Measurements from ENCODE around the gene TLR5. TPM values are rescaled to one million over a fixed set of nuclear protein-coding genes. Genes with fewer than 3 reads are reported as not detected.

Gene TLR5
- total RNA-seq, 1 experiment from 2014 or later = 2.1 TPM

DNA sequence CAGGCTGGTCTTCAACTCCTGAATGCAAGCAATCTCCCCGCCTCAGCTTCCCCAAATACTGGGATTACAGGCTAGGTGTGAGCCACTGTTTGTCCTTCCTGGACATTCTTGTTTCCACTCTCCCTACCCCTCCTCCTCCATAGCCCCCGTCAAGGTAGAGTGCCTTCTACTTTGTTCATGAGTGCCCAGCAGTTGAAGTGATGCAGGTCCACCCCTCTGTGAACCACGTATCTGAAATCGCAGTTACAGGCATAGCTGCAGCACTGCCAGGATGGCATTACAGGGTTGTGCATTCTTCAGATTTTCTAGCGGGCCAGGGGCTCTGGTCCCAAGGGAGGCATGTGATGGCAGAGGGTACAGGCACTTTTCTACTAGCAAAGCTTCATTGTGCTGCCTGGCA, 7.4 kb upstream of the TLR5 start:
- no peak for DNase-seq (ENCODE audit: low spot score)

DNA sequence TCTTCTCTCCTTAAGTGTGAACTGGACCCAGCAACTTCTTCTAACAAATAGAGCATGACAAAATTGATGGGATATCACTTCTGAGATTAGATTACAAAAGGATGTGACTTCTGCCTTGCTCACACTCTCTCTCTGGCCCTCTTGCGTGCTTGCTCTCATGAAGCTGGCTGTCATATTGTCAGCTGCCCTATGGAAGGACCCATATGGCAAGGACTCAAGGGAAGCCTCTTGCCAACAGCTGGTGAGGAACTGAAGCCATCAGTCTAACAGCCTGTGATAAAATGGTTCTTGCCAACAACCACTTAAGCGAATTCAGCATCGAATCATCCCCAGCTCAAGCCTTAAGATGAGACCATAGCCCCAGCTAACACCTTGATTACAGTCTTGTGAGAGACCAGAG, 4.8 kb upstream of the TLR5 start:
- no peak for DNase-seq (ENCODE audit: low spot score)

DNA sequence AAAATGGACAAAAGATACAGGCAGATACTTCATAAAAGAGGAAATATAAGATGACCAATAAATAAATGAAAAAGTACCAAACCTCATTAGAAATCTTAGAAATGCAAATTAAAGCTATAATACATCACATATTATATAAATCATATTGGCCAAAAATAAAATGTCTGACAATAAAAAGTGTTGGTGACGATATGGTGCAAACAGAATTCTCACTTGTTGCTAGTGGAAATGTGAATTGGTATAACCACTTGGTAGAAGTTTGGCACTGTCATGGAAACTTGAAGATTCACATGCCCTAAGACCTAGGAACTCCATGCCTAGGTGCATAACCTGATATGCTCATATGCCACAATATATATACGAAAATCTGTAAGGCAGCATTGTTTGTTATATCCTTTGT, 4.4 kb upstream of the TLR5 start:
- no peak for DNase-seq (ENCODE audit: low spot score)

DNA sequence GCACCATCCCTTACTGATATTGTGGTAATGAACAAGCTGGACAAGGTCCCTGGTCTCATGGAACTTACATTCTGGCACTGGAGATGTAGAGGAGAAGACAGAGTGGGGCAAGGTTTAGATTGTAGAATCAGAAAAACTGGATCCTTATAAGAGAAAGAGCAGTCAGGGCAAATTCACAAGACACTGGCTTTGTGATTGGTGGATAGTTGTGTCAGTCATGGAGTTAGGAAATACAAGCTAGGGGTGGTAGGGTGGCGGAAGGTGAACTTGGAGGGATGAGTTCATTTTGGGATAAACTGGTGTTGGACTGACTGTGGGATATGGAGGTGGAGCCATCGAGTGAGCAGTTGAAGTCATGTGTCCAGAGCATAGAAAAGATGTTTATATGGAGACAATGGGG, 3.7 kb upstream of the TLR5 start:
- DNase-seq (ENCODE audit: low spot score) = no peak

DNA sequence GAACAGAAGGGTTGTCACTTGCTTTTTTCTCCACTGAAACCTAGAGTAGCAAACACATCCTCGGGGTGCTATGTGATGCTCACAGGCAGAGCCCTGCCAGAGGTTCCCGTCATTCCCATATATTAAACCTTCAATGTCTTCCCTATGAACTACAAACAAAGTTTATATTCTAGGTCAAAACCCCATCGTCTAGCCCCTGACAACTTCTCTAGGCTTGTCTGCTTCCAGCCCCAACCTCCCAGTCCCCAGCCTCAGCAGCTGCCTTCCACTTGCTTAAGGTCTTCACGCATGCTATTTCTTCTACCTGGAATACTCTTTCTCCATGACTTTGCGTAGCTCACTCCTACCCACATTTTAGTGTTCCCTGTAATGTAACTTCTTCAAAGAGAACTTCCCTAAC, 1.9 kb upstream of the TLR5 start:
- DNase-seq (ENCODE audit: low spot score) = no peak

DNA sequence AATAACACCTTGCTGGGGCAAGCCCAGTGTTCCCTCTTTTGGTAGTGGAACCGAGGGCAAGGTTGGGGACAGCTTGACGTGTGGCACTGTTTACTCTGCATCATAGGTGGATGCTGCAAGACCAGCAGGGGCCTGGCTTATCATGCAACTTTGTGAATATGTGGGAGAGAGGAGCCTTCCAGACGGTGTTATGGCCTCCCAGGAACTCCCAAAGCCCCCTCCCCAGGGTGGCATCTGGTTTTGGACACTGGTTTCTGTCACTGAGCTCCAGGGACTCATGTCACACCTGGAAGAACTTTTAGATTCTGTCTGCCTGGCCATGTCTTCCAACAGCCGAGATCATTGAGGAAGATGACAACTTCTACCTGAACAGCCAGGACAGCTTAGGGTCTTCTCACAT, 1.4 kb upstream of the TLR5 start:
- no peak for DNase-seq (ENCODE audit: low spot score)

DNA sequence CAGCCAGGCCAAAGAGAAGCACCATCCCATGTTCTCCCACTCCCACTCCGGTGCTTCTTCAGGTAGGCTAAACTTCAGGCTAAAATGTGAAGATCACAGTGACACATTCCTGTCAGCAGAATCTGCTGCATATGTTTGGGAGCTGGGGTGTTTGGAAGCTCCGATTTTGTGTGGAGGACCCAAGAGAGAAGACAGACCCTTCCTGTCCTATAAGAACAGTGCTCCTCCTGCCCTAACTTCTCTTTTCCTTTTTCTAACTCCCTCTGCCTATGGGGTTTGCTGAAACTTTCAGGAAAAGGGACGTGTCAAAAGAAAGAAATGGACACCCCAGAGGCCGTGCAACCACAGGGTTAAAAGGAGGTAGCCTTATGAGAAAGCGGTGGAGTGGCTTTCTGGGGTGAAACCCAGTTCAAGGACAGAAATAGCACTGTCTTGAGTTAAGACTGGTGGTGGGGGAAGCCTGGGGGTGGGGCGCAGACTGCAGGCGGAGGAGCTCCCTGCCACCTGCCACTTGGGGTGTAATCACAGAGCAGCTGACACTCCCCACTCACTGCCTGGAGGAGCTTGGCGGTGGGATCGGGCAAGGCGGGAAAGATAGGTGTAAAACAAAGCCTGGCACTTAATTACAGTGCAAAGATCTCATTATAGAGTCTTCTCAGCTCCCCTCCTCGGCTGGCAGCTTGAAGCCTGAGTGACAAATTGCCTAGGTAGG, 645 bp upstream of the TLR5 start:
- DNase-seq (ENCODE audit: low spot score) = no peak

DNA sequence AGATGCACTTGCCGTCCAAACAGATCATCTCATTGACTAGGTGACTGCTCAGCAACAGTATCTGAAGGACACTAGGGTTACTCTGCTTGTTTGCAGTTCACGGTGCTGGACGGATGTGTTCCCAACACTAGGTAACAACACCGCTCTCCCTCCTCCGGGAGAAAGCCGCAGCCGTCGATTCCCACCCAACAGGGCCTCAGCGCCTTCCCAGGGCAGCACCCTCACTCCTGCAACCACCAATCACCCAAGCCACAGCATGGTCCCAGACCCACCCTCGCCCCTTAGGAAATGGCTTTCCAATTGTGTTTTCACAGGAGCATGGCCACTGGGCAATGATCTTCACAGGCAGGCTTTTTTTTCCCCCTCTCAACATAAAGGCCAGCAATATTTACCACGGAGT, 779 bp downstream of the TLR5 start:
- no peak for DNase-seq (ENCODE audit: low spot score)

DNA sequence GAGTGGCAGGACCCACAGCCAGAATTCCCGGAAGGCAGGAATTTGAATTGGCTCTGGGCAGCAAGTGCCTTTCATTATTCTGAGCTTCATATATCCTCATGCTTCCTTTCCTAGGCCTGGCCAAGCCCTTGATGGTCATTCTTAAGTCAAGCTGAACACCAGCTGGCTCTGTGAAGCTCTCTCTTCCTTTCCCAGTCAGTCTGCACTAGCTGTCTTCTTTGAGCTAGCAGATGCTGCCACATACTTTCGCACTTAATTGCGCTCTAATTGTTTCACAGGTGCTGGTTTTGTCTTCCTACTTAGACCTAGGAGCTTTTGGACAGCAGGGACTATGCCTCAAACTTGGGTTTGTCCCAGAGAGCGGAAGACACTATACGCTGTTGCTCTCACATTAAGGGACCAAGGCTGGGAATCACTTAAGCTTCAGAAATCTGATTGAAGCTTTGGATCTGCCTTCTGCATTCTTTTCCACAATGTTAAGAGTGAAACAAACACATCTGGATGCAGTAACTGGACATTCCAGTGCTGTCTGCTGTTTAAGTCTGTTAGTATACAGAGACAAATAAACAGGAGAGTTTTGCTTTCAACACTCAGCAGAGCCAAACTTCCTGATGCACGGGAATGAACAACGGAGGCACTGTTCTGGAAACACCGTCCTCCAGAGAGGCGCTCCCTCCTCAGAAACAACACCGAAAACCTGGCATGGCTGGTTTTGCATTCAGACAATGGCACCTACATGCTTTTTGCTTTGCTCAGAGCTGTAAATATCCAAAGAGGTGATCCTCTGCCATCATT, 2.2 kb downstream of the TLR5 start:
- no peak for DNase-seq (ENCODE audit: low spot score)

DNA sequence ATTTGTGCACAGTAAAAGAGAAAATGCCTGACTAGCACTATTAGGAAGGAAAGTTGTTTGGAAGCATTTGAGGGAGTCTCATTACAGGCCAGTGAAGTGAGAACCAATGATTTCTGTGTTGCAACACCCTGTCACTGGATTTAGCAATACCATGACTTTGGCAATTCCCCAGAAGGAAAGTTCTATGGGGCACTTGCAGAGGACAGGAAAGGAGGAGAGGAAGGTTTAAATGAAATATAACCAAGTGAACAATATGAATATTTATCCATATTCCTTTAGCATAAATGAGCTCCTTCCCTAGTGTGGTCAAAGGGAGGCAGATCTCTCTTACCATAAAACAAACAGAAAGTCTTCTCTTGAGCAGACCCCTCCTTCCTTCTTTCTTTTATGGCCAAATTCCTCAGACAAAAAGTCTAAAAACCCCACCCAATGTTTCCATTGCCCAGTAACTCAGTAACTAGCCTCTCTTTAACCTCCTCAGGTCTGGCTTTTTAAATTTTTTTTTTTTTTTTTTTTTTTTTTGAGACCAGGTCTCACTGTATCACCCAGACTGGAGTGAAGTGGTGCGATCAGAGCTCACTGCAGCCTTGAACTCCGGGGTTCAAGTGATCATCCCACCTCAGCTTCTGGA, 5.5 kb downstream of the TLR5 start:
- peak; percentile 52 for DNase-seq (ENCODE audit: low spot score)

DNA sequence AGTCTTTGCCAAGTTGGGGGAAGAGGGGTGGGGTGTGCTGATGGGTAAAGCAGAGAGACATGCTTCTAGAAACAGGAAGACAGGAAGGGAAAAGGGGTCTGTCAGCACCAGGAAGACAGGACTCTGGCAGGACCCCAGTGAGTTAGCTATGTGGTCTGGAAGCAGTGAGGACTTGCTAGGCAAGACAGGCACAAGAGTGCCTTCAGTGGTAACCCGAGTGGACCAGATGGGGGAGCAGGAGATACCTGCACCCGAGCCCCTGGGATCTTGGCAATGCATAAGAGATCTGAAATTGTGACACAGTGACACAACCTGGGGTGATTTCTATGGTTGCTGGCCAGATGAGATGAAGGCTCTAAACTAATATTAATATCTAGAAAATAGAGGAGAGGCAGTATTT, 7.0 kb downstream of the TLR5 start:
- no peak for DNase-seq (ENCODE audit: low spot score)

DNA sequence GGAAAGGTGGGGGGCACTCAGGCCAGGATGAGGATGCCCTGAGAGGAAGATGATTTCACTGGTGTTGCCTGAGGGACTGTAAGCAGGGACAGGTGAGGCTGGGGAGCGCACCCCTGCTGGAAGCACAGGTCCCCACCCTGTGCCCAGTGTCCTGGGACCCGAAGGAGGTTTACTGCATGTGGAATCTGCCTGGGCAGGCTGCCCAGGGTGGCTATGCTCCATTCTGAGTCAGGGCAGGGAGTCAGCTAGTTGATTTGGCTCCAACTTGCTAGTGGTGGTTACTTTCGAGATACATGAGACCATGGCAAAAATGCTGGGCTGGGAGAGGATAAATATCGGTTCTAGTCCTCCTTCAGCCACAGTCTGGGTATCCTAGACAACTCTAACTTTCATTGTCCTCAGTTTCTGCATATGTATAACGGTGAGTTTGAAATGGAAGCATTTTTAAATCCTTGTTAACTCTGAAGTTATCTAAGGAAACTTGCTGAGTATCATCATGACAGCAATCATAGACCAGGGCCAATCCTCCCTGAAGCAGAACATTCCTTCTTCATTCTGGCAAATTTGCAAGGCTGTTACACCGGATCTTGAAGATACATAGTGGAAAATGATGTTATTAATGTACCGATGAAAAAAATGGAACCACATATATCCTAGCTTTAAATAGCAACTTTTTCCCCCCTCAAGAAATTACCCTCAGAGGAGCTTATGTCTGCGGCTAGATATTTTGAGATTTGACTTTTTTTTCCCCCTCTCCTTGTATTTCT, 7.7 kb downstream of the TLR5 start:
- DNase-seq (ENCODE audit: low spot score) = peak; percentile 50

DNA sequence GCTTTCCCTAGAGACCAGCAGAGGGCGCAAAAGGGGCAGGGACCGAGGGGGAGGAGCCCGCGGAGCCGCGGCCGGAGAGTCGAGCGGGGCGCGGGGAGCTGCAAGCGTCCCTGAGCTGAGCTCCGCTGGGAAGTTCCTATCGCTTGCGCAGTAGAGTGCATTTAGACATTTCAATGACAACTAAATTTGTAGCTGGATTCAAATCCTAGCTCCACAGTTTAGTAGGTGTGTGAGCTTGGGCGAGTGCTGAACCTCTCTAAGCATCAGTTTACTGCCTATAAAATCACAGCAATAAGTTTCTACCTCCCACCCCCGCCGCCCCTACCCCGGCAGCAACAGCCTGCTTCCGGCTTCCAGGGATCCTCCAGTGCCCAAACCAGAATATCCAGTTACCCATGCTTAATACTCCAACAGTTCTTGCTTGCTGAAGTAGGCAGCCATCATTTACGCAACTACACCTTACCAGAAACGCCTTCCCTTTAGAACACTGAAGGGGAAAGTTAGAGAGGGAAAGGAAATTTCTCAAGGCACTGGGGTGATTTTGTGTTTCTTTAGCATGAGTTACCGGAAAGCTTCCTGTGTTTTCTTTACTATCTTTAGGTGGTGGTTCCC, 9.1 kb downstream of the TLR5 start:
- peak; percentile 65 for DNase-seq (ENCODE audit: low spot score)

DNA sequence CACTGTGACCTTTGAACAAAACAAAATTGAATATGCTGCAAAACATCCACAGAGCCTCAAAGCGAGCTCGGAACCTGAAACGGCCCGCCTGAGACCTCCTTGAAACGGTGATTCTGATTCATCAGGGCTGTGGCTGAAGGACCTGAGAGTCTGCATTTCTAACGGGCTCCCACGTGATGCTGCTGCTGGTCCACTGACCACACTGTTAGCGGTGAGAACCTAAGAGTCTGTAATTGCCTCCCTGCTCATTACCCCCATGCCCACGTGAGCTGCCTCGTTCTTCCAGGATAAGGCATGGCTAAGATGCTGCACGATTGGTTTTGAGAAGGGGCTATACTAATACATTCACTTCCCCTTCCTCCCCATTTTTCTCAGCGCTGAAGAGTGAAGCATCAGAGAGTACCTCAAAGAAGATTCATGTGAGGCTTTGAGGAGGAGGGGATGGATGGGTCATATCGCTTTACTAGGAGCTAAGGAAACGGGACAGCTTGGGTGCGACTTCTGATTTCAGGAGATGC, 9.7 kb downstream of the TLR5 start:
- no peak for DNase-seq (ENCODE audit: low spot score)

DNA sequence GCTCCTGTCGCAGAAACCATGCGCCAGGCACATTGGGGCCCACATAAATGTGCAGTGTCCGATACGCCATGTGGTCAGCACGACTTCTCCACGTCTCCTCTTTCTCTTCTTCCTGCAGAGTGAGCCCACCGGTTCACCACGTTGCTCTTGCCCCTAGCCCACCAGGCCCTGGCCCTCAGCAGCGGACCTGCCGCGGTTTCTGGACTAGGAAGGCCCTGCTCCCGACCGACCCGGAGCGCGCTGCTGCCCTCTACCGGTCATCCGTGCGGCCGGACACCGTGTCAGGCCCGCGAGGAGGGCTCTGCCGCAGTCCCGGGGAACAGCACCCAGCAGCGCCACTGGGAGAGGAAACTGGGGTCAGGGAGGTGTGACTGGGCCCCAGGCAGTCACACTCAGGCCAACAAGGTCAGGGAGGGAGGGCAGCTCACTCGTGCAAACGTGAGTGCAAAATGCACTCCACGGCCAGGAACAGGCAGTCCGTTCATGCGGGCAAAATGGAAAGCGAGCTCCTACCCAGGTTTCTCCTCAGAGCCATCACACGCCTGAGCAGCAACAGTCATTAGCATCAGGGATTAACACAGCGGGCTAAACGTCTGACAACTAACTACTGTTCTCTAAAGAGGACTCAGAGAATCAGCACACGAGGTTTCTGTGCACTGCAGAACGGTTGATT, 13.7 kb downstream of the TLR5 start:
- no peak for DNase-seq (ENCODE audit: low spot score)

DNA sequence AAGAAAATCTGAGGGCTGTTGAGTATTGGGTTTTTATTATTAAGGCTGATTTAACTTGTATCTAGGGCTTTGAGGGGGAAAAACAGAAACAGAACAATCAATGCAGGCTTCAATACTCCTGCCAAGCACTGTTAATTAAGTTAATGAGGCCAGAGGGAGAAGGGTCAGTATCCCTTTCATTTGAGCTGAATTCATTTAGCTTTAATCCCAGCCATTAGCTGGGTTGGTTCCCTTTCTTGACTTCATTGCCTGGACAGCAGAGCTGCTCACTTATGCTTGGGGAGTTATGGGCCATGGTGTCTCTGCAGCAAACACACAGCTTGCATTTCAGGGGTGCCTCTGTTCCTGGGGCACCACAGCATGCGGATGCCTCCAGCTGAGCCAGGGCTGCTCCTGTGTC, 16.3 kb downstream of the TLR5 start:
- DNase-seq (ENCODE audit: low spot score) = no peak

DNA sequence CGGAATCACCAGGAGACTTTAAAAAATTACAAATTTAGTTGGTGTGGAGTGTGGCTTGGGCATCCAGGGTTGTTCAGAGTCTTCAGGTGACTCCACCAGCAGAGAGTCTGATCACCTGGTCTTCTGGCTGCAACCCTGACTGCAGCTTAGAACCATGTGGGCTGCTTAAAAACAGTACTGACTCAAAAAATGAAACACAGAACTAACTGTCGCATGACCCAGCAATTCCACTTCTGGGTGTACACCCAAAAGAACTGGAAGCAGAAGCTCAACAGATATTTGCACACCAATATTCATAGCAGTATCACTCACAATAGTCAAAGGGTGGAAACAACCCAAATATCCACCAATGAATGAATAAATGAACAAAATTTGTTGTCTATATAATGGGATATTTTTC, 17.3 kb downstream of the TLR5 start:
- DNase-seq (ENCODE audit: low spot score) = no peak

DNA sequence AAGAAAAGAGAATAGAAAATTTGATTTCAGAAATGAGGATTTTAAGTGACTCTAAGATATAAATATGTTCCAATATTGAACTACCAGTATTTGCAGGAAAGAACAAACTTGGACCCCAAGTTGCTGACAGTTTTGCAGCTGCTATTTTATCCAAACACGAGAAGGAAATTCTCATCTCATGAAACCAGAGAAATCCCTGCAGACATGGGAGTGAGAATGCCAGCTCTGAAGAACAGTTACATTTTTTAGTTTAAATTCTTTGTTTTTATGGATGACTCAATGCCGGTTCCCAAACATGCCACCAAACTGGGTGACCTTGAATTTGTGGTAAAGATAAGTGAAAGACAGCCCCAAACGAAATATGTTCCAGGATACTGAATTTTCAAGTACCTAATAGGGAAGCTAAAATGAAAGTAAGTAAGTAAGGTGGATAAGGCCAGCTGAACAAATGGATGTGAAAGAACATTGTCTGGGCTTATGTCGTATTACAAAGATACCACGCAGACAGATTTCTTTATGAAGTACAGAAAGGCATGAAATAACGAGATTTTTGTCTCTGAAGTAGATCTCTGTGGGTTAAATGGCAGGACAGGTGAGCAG, 19.9 kb downstream of the TLR5 start:
- no peak for DNase-seq (ENCODE audit: low spot score)

DNA sequence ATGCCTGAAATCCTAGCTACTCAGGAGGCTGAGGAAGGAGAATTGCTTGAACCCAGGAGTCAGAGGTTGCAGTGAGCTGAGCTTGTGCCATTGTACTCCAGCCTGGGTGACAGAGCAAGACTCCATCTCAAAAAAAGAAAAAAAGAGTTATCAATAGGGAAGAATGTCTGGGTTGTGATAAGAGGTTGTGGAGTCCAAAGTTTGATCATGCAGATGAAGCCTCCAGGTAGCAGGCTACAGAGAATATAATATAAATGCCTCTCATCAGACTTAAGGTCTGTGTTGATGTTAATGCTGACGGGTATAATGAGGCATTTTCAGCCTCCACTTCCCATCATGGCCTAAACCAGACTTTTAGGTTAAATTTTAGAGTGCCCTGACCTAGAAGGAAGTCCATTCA, 24.6 kb downstream of the TLR5 start:
- DNase-seq (ENCODE audit: low spot score) = no peak

DNA sequence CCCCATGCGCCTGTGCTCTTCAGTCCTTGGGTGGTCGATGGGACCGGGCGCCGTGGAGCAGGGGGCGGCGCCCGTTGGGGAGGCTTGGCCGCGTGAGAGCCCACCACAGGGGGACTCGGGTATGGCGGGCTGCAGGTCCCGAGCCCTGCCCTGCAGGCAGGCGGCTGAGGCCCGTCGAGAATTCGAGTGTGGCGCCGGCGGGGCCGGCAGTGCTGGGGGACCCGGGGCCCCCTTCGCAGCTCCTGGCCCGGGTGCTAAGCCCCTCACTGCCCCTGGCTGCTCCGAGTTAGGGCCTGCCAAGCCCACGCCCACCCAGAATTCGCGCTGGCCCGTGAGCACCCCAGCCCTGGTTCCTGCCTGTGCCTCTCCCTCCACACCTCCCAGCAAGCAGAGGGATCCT, 26.1 kb downstream of the TLR5 start:
- no peak for DNase-seq (ENCODE audit: low spot score)

DNA sequence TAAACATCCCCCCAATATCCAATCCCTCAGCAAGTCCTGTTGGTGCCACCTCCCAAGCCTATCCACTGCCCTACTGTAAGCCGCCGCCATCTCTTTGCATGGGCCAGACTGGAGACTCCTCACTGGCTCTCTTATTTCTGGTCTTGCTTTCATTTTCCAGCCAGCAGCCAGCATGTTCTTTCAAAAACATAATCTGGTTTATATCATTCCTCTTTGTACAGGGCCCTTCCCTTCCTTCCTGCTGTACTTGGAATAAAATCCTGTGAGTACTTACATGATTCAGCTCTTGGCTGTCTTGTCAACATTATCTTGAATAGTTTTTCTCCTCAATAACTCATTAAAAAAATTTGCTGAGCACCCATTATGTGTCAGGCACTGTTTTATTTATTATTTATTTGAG, 28.2 kb downstream of the TLR5 start:
- no peak for DNase-seq (ENCODE audit: low spot score)
